Loucy (cell line): ENCODE measurements around the gene DRC7.

ENCODE experiments used
- CTCF ChIP-seq: fragments of 200-600 bp; sonication (generic); conservative IDR thresholded peaks from 2 replicates; pipeline ENCODE4 v1.5.1; 2014; ENCODE audit warnings: mild to moderate bottlenecking, antibody characterized with exemption, low read length
- EZH2phosphoT487 ChIP-seq: fragments of 200-600 bp; IDR thresholded peaks from 2 replicates; pipeline ENCODE4 v1.6.1; 2018; ENCODE audit warnings: antibody characterized with exemption, mild to moderate bottlenecking, moderate library complexity, borderline replicate concordance

DNA sequence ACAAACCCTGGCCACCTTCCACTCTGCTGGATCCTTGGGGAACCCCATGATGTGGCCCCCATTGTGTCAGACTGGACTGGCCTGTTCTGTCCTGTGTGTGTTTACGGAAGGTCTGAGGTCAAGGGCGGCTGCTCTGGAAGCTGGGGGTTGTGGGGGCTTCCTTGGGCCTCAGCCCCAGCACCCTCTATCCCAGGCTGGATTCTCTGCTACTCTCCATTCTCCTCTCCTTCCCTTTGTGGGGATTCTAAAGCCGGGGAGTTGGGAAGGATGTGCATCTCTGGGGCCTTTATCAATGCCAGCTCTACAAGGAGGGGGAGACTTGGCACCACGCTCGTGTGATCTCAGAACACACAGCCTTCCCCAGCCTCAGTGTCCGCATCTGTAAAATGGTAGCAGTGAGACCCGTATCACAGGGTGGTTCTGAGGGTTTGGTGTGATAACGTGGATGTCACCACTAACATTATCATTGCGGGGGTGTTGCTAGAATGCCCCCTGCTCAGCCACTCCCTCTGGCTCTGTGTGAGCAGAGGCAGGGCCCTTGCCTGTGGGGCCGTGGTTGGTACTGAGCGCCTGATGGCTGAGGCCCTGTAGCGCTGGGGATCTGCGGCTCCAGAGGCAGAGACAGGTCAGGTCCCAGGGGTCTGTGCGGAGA, 48.1 kb upstream of the DRC7 start:
- TF ChIP-seq CTCF (no peak), EZH2phosphoT487 (no peak)
